AG04449 (cell line): ENCODE measurements around the gene PPHLN1.

Source experiments
- CTCF ChIA-PET: fragments of 350-600 bp; formaldehyde crosslinking; extraction: SDS; loops from one replicate; lab custom pipeline; 2021; ENCODE audit warnings: antibody characterized with exemption; lab: Yijun Ruan, JAX
- POLR2A ChIA-PET: fragments of 400-600, 350-600 bp; formaldehyde crosslinking; extraction: SDS; loops from one replicate; lab custom pipeline; 2020; ENCODE audit warnings: antibody characterized with exemption, inconsistent platforms; lab: Yijun Ruan, JAX
- DNase-seq: peaks from one replicate; pipeline ENCODE4 v3.0.0-alpha.2; 2010; ENCODE audit warnings: low read depth, low spot score
- H3K4me3 ChIP-seq: 2 replicates; pipeline ENCODE4 v1.5.1; 2011; ENCODE audit warnings: low read depth, mild to moderate bottlenecking, control low read depth, low read length
- CTCF ChIP-seq: IDR thresholded peaks from one replicate; pipeline ENCODE4 v1.5.1; 2011; ENCODE audit warnings: mild to moderate bottlenecking, moderate library complexity, low read length, control low read depth, inconsistent platforms; ENCODE audit not compliant: insufficient read depth; ENCODE audit errors: missing control alignments

Gene PPHLN1

GRCh38 chr12:42428850-42429249 is 102.9 kb downstream of the PPHLN1 start:
- POLR2A ChIA-PET: no interaction called here
- no peak overlapping the region for H3K4me3 ChIP-seq
- no peak for TF ChIP-seq CTCF
- CTCF ChIA-PET: interaction anchor here (1.4 kb wide), 1 partner anchor 54 kb away, joined by 3 read pairs; no protein-coding TSS in a partner anchor
- DNase-seq: no peak

DNA sequence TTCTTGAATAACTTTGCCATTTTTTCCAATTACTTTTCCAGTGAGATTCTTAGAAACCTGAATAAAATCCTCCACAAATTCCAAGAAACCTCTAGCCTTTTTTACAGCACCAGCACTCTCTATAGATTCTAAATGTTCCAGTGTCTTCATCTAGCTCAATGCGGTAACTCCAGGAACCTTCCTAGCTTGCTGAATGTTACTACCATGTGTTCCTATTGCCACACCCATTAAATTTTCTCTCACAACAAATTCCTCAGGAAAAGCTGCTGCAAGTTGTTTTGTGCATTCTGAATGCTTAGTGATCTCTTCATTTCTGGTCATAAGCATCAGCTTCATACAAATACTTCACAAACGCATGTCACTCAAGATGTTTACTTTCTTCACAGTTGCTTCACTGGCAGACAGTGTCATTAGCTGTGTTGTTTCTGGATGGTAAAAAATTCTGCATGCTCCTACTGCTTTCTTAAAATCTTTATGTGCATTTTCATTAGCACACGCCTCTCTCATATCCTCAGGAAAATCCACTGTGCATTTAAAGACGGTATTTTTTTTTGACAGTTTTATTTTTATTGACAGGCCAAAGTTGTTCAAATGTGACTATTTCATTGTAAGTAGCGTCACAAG is 106.7 kb downstream of the PPHLN1 start:
- no peak overlapping the region for H3K4me3 ChIP-seq
- ChIA-PET CTCF (interaction anchor here (1.7 kb wide), 1 partner anchor 35 kb away, joined by 3 read pairs; no protein-coding TSS in a partner anchor), POLR2A (no interaction called here)
- no peak for DNase-seq
- TF ChIP-seq CTCF: no peak

GRCh38 chr12:42440608-42441007 is 114.6 kb downstream of the PPHLN1 start:
- ChIA-PET CTCF (no interaction called here), POLR2A (no interaction called here)
- H3K4me3 ChIP-seq: no peak overlapping the region
- TF ChIP-seq CTCF: no peak
- no peak for DNase-seq

DNA sequence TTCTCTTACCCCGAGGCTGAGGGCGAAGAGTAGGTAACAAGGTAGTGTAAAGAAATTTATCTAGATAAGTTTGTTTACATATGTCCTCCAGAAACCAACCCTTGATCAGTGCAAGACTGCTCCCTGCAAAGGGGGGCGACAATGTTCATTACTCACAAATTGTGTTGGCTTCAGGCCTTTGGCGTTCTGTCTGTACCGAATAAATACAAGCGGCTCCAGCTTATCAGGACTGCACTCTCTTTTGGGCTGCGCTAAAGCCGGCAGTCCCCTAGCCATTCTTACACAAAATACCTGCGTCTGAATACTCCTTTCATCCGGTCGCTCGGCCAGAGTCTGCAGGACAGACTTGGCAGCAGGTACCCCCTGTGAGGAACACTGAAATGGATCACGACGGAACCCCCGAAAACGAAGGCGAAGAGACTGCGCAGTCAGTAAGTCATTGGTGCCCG is 116.4 kb downstream of the PPHLN1 start:
- H3K4me3 ChIP-seq: no peak overlapping the region
- DNase-seq: no peak
- ChIA-PET CTCF (no interaction called here), POLR2A (no interaction called here)
- no peak for TF ChIP-seq CTCF

- POLR2A ChIA-PET: no interaction called here
- H3K4me3 ChIP-seq: no peak overlapping the region
- TF ChIP-seq CTCF: no peak
- CTCF ChIA-PET: no interaction called here
- DNase-seq: no peak
These were observed 116.9 kb downstream of the PPHLN1 start for GRCh38 chr12:42442888-42443287.

- ChIA-PET POLR2A (no interaction called here), CTCF (interaction anchor here (1.9 kb wide), 1 partner anchor 38 kb away, joined by 5 read pairs; no protein-coding TSS in a partner anchor)
These were observed 118.4 kb downstream of the PPHLN1 start for GRCh38 chr12:42444192-42444943.

More at GRCh38 chr12:42444192-42444943, 118.4 kb downstream of the PPHLN1 start:
- TF ChIP-seq CTCF: no peak
- DNase-seq: no peak
- H3K4me3 ChIP-seq: no peak overlapping the region
